Nephron progenitor cell (in vitro differentiated cells): ENCODE measurements around the gene SPAG17.

Experiments
- DNase-seq: peaks from one replicate; pipeline ENCODE4 v3.0.0; 2021
- H3K27ac Mint-ChIP-seq: 2 replicates; pipeline ENCODE4 v1.8.0; 2021; ENCODE audit warnings: mild to moderate bottlenecking, moderate library complexity, mixed read lengths
- H3K27me3 Mint-ChIP-seq: 2 replicates; pipeline ENCODE4 v1.8.0; 2021; ENCODE audit warnings: mild to moderate bottlenecking, low read depth, mixed read lengths; ENCODE audit not compliant: poor library complexity
- H3K36me3 Mint-ChIP-seq: 2 replicates; pipeline ENCODE4 v1.8.0; 2021; ENCODE audit warnings: low read depth, mixed read lengths
- H3K4me1 Mint-ChIP-seq: 2 replicates; pipeline ENCODE4 v1.8.0; 2021; ENCODE audit warnings: mixed read lengths
- H3K4me3 Mint-ChIP-seq: 2 replicates; pipeline ENCODE4 v1.8.0; 2021; ENCODE audit warnings: mild to moderate bottlenecking, moderate library complexity, mixed read lengths
- H3K9me3 Mint-ChIP-seq: 2 replicates; pipeline ENCODE4 v1.8.0; 2021; ENCODE audit warnings: mild to moderate bottlenecking, moderate library complexity, mixed read lengths
- TF ChIP-seq, protein P1 (sequence below): fragments of 200-600 bp; sonication (generic); IDR thresholded peaks from 2 replicates; pipeline ENCODE4 v1.5.0; 2021; ENCODE audit warnings: antibody characterized with exemption

Gene SPAG17

DNA sequence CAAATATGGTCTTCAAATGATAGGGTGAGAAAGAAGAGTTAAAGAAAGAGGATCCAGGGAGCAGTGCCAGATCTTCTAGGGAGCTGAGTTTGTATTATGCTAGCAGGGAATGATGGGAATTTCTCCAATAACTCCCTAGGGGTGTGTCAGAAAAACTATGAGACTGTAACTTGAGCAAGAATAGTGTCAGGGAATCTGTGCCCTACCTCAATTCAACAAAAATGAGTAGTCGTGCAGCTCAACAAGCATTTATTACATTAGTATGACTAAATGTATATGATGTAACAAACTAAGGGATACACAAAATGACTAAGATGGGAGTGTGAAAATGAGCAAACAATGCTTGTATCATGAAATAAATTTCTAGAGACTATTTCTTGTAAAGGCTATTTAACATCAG is 24.2 kb downstream of the SPAG17 start:
- no peak overlapping the region for H3K4me3 Mint-ChIP-seq
- DNase-seq: no peak
- H3K4me1 Mint-ChIP-seq: peaks cover 34% of the 10 kb centered on the region
- TF ChIP-seq, protein P1, sequence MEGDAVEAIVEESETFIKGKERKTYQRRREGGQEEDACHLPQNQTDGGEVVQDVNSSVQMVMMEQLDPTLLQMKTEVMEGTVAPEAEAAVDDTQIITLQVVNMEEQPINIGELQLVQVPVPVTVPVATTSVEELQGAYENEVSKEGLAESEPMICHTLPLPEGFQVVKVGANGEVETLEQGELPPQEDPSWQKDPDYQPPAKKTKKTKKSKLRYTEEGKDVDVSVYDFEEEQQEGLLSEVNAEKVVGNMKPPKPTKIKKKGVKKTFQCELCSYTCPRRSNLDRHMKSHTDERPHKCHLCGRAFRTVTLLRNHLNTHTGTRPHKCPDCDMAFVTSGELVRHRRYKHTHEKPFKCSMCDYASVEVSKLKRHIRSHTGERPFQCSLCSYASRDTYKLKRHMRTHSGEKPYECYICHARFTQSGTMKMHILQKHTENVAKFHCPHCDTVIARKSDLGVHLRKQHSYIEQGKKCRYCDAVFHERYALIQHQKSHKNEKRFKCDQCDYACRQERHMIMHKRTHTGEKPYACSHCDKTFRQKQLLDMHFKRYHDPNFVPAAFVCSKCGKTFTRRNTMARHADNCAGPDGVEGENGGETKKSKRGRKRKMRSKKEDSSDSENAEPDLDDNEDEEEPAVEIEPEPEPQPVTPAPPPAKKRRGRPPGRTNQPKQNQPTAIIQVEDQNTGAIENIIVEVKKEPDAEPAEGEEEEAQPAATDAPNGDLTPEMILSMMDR: no peak
- no peaks in the 10 kb centered on the region for H3K9me3 Mint-ChIP-seq
- no peaks in the 10 kb centered on the region for H3K36me3 Mint-ChIP-seq
- no peaks in the 10 kb centered on the region for H3K27me3 Mint-ChIP-seq
- H3K27ac Mint-ChIP-seq: peak overlapping the region; percentile 97

DNA sequence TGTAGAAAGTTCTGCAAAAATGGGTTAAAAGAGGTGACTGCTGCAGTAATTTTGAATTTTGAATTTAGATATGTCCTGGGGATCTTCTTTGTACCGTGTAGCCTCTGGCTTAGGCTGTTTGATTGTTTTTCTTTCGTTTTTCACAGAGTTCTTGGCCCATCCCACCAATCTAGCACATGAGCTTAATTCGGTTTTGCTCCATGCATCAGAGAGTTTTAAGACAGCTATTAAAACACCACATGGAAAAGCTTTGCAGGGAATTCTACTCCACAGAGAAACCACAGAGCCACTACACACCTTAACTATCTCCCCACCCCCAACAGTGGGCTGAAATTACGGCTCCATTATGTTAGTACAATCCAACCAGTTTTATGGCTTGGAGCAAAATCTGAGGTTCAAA is 25.5 kb downstream of the SPAG17 start:
- no peaks in the 10 kb centered on the region for H3K27me3 Mint-ChIP-seq
- TF ChIP-seq, protein P1: no peak
- DNase-seq: no peak
- no peaks in the 10 kb centered on the region for H3K9me3 Mint-ChIP-seq
- H3K4me3 Mint-ChIP-seq: no peak overlapping the region
- peaks cover 34% of the 10 kb centered on the region for H3K4me1 Mint-ChIP-seq
- no peaks in the 10 kb centered on the region for H3K36me3 Mint-ChIP-seq
- H3K27ac Mint-ChIP-seq: no peak overlapping the region

DNA sequence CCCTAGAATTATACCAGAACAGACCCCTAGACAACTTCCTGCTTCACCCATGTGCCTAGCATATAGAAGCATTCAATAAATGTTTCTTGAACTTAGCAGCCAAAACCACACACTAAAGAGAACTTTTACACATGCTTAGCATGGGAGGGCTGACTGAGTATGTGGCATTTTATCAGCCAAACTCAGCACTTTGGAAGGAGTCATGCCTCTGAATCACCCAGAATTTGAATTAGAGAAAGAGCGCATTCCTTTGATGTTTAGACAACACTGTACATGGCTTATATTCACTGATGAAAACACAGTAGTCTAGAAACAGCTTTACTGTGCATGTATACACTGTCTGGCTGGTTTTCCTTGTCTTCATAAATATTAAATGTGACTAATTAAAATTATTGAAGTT is 26.1 kb downstream of the SPAG17 start:
- Mint-ChIP-seq H3K27ac (no peak overlapping the region), H3K4me1 (peaks cover 34% of the 10 kb centered on the region)

DNA sequence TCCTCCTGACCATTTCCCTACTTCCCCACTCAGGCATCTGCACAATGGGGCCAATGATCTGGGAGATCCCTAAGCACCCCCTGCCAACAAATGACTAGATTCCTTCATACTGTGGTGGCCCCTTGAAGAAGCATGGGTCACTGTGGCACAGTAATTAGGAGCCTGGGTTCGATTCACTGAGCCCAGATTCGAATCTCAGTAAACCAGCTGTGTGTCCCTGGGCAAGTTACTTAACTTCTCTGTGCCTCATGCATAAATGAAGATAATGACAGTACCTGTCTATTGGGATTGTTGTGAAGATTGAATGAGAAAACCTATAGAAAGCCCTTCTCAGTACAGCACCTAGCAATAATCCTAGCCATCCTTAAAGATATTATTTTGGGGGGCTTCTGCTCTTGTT is 27.5 kb downstream of the SPAG17 start:
- TF ChIP-seq, protein P1: no peak
- H3K9me3 Mint-ChIP-seq: no peaks in the 10 kb centered on the region
- H3K27me3 Mint-ChIP-seq: no peaks in the 10 kb centered on the region
- peaks cover 34% of the 10 kb centered on the region for H3K4me1 Mint-ChIP-seq
- H3K4me3 Mint-ChIP-seq: no peak overlapping the region
- no peak overlapping the region for H3K27ac Mint-ChIP-seq
- no peak for DNase-seq
- H3K36me3 Mint-ChIP-seq: no peaks in the 10 kb centered on the region

More for the DNA sequence above, 26.1 kb downstream of the SPAG17 start:
- TF ChIP-seq, protein P1: no peak
- H3K4me3 Mint-ChIP-seq: no peak overlapping the region
- H3K27me3 Mint-ChIP-seq: no peaks in the 10 kb centered on the region
- no peaks in the 10 kb centered on the region for H3K9me3 Mint-ChIP-seq
- no peaks in the 10 kb centered on the region for H3K36me3 Mint-ChIP-seq
- DNase-seq: no peak

DNA sequence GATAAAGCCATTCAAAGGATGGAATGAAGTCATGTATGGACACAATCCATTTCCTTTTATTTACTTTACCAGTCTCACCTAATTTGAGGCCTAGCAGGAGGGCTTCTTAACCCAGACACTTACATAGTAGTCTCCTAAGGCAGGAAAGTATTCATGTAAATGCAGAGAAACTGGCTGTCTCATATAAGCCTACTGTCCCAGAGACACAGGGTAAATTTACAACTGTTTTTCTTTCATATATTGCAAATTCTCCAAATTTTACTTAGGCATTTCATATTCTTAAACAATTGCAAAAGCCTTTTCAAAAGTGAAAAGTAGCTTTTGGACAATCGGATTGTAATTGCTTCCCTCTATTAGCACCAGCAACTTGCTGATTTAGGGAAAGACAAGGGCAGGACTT is 29.9 kb downstream of the SPAG17 start:
- peaks cover 15% of the 10 kb centered on the region for H3K4me1 Mint-ChIP-seq
- TF ChIP-seq, protein P1: no peak
- H3K27me3 Mint-ChIP-seq: no peaks in the 10 kb centered on the region
- H3K27ac Mint-ChIP-seq: no peak overlapping the region
- DNase-seq: no peak
- no peaks in the 10 kb centered on the region for H3K36me3 Mint-ChIP-seq
- no peak overlapping the region for H3K4me3 Mint-ChIP-seq
- H3K9me3 Mint-ChIP-seq: no peaks in the 10 kb centered on the region

DNA sequence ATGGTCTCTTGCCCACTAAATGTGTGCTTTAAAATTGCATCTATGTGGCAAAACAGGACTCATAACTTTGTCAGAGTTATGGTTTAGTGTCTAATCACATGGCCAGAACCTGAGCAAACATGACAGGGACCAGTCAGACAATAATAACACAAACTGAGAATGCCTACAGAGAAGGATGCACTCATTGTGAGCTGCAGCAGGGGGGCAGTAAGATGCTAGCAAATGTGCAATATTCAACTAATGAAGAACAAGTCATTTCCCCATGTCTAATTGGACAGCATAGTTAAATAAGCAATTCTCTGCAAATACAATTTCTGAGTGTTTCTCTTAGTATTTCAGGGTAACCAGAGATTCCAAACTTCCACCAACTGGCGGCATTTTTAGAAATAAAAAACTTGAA is 30.8 kb downstream of the SPAG17 start:
- H3K9me3 Mint-ChIP-seq: no peaks in the 10 kb centered on the region
- H3K4me1 Mint-ChIP-seq: peaks cover 6% of the 10 kb centered on the region
- no peaks in the 10 kb centered on the region for H3K27me3 Mint-ChIP-seq
- H3K36me3 Mint-ChIP-seq: no peaks in the 10 kb centered on the region
- H3K27ac Mint-ChIP-seq: no peak overlapping the region
- TF ChIP-seq, protein P1: peak; percentile 50
- H3K4me3 Mint-ChIP-seq: no peak overlapping the region
- no peak for DNase-seq
